ENCODE results near the gene CHN1.

The CHN1 gene

DNA sequence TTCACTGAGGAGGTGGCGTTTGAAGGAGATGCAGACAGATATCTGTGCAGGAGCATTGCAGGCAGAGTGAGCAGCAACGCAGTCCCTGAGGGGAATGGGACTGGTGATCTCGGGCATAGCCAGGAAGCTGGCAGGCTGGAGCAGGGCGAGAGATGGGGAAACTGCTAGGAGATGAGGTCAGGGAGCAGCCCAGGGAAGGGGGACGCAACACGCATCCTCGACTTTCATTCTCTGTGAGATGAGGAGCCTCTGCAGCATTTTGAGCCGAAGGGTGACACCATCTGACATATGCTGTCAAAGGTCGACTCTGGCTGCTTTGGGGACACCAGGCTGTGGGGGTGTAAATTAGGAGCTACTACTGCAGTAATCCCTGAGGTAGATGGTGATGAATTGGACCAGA, 236.6 kb downstream of the CHN1 start:
- FAIRE-seq (no peak), DNase-seq (ENCODE audit: low spot score) (no peak)

DNA sequence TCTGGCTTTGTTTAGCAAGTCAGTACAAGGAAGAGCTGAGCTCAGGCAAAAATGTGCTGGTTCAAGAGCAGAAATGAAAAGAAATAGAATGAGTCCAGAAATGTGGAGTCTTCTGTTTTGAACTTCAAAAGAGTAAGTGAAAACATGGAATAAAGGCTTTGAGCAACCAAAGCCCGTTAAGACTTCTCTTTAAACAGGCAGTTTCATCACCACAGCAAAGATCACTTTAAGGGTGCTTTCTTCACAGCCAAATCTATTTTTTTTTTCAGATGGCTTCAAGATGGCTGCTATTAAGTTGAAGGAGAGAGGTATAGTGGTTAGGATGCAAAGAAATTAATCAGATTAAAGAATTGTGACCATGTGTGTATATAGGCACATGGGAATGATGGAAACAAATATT, 238.9 kb downstream of the CHN1 start:
- FAIRE-seq (no peak), DNase-seq (ENCODE audit: low spot score) (no peak)

DNA sequence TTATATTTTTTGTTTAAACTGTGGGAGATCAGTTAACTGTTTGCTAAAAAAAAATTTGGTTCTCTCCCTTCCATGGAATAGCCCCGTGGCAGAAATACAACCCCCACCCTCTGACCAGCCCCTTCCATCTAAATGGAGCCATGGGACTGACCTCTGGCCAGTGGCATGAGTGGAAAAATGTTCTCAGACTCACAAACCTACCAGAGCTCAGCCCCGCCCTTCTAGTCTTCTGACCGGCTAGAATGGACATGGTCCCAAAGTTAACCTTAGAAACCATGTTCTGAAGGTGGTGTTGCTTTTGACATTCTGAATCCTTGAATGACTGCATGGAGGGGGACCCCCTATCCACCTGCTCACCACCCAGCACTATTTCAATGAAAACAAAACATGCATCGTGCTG, 239.6 kb downstream of the CHN1 start:
- FAIRE-seq: no peak
- DNase-seq (ENCODE audit: low spot score): no peak

DNA sequence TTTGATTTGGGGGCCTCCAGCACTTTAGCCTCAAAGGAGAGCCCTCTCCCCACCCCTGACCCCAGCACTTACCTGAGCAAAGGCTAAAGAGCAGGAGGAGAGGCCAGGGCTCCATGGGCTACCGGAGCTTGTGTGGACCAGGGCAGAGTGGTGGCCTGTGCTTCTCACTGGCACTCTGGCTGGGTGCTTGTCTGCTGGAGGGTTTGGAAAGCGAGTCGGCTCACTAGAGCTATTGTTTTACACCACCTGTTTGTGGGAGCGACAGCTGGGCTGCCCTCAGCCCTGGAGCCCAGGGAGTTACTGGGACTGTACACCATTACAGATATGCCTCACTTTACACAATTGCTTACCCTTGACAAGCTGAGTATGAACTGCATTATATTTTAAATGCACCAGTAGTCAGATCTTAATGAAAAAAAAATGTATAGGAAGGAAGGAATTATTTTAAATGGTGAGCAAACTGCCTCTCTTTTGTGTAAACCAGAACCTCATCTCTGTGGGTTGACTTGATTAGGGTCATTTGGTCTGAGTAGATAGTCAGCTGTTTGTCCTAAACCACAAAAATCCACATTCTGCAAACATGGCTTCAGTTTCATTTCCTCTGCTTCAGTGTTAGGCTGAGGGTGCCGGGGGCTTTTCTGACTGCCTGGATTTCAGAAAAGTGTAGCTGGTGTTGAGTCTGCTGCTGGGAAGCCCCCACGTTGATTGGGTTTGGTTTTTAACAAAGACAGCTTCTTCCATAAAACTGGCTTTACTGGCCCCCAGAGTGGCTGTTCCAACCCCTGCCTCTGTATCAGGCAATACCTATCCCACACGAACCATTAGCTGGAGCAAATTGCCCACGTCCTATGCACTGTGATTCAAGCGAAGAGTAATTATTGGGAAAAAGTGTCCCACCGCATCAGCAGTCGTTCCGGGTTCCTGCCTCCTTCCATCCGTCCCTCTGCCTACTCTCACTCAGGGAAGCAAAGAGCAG, 240.6 kb downstream of the CHN1 start, which contains the start of gene CHRNA1:
CHRNA1 (minus strand) TSS at position 193 of the 976 bp plus-strand sequence; CDS start at position 115, 78 bp downstream.
- no peak for FAIRE-seq
- DNase-seq (ENCODE audit: low spot score): no peak

DNA sequence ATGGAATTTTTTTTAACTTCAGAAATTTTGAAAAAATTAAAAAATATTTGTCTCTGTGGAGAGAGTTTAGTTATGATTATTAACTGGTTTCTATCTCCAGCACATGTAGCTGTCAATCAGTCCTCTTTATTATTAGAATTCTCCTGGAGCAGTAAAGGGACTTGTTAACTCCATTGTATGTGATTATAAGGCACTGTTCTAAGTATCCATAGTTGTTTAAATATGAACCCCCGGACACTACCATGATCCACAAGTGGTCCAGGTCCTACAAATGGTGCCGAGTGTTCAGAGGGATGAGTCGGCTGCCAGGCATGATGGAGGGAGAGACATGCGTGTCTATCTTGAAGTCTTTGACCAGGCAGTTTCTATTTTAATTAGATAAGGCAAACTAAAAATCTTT, 241.4 kb downstream of the CHN1 start:
- no peak for DNase-seq (ENCODE audit: low spot score)
- no peak for FAIRE-seq

DNA sequence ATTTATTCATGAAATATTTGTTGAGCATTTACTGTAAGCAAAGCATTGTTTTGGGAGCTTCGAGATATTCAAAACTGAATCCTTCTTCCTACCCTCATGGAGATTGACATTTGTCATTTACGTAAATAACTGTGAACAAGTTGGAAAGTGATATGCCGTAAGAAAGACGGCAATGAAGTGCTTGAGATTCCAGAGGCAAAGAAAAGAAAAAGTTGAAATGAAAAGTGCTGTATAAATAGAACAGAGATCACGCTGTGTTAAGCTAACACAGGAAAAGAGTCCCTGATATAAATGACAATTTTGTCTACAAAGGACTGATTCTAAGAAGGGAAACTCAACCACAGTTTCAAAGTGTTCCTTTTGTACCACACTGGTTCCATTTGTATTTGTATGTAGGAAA, 242.7 kb downstream of the CHN1 start:
- DNase-seq (ENCODE audit: low spot score) (no peak), FAIRE-seq (no peak)

DNA sequence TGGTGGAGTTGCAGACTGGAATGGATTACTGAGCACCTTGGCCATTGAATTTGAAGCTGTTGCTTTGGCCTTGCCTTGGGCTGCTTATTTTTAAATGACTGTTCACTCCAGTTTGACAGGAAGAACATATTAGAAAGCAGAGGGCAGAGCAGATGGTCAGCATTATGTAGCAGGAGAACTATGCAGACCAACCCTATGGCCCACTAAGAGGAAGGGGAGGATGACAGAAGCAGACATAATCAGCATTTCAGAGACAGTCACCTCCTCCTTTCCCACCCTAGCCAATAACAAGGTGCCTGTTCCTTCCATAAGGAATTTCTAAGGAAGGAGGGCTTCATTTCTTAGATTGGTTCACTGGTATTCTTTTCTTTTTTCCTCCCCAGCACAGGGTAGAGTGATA, 243.3 kb downstream of the CHN1 start:
- FAIRE-seq (no peak), DNase-seq (ENCODE audit: low spot score) (no peak)

DNA sequence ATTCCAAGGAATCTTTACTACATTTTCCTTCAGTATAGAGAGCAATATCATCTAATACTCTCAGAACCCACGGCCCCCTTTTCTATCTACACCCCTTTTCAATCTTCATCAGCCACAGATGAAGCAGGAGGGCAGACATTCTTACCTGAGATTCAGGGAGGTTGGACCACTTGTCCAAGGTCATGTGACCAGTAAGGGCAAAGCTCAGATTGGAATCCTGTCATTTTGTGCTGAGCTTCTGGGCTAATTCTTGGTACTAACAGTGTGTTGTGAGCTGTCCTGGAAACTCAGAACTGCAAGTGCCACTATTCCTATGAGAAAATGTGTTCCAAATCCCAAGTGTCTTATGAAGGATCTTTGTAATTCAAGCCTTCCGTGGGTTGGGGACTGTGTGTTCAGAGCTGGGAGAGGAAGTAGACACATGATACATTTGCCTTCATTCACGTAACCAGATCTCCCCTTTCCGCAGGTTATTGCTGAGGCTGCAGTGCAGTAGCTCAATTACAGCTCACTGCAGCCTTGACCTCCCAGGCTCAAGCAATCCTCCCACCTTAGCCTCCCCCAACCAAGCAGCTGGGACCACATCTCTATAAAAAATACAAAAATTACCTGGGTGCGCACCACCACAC, 244.2 kb downstream of the CHN1 start:
- FAIRE-seq (no peak), DNase-seq (ENCODE audit: low spot score) (no peak)

DNA sequence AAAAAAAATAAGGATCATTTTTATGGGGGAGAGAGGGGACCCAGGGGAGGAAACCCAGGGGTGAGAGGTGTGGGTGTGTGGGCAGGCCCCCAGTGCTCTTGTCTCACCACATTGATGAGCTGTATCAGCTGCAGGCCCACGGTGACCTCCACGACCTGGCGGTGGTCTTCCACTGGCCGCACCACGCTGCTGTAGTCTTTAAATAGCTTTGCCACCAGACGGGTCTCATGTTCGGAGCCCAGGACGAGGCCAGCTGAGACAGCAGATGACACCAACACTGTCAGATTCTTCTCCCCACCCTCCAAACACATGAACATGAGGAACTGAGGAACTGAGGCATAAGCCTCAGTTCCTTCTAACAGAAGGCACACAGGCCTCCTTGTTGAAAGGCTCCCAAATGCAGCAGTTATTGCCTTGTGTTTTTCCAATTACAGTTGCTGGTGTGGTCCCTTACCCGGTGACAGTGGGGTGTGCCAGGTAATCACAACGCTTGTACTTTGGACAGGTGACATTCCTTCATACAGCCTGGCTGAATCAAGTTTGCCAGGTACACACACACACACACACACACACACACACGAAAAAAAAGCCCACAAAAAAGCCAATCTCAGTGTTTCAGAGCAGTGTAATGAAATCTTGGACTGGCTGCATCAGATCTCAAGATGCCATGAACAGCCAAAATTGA, 245.7 kb downstream of the CHN1 start:
- FAIRE-seq (no peak), DNase-seq (ENCODE audit: low spot score) (no peak)

DNA sequence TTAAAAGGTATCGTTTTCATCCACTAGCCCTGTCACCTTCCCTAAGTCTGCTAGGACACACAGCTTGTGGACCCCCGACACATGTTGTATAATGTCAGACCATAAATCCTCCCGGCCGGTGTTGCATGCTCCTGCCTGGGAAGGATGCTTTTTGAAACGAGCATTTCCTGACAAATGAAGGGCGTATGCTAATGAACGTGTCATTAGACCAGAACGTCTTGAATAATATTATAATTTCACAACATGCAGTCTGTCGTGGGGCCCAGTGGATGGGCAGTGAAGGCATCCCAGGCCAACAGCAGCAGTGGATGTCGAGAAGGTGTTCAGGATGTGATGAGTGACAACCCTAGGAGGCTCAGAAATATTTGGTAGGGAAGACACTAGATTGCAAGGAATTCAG, 248.4 kb downstream of the CHN1 start:
- no peak for FAIRE-seq

DNA sequence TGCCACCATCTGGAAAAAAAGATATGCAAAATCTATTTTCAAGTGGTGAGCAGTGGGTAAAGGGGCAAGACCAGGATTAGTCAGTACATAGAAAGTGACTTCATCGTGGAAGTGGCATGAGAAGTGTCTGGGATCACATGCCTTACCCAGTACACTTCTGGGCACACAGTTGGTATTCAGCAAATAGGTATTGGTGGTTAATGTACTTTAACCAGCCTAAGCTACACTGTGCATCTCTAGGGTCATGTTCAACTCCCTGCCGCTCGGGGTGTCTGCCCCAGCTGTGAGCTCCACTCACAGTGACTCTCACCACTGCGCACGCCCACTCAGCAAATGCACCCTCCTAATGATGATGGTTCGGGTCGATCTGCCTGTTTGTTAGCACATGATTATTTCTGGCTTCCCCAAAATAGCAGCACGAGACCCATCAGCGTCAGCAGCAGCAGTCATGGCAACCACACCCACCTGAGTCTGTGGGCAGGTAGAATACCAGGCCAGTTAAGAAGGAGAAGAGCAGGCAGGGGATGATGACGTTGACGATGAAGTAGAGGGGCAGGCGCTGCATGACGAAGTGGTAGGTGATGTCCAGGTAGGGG, 252.0 kb downstream of the CHN1 start:
- FAIRE-seq: no peak
- no peak for DNase-seq (ENCODE audit: low spot score)

More for the DNA sequence above, 248.4 kb downstream of the CHN1 start:
- DNase-seq (ENCODE audit: low spot score): no peak

DNA sequence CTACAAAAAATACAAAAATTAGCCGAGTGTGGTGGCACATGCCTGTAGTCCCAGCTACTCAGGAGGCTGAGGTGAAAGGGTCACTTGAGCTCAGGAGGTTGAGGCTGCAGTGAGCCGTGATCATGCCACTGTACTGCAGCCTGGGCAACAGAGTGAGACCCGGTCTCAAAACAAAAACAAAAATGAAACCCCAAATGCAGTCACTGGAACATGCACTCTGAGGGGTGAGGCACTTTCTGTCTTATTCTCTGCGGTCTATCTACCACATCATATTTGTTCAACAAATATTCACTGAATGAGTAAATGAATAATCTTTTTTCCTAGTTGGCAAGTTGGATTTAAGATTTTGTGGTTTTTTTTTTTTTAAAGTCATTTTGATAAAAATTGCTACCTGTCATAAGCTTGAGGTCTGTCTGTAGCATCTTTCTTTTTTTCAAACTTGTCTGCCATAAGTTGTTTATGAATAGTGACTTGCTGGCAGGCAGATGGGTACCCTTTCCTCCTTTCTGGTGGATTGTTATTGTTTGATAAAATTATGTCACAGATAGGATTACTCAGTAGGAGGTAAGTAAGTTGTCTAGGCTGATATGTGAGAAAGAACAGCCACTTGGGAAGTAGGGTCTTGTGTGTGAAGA, 252.7 kb downstream of the CHN1 start:
- DNase-seq (ENCODE audit: low spot score) (no peak), FAIRE-seq (no peak)

DNA sequence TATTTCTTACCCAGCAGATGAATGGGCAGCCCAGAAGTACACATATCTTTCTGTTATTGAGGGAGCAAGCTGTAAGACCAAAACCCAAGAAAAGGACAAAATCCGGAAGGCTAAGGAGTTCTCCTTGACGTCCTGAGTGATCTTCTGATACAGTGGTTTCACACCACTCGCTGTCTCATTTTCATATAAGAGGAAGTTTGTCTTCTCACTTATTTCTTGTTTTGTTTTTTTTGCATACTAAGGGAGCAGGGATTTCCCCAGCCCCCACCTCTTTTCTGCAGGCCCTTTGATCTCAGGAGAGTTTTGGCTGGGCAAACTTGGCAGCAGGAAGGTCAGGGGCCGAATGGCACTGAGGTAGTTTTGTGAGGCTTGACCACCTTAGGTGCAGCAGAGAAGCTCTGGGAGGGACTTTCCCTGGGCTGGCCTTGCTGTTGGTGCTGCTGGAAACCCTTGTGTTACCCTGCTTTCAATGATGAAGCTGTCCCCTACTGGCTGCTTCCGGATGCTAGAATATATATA, 254.2 kb downstream of the CHN1 start:
- DNase-seq (ENCODE audit: low spot score) (no peak), FAIRE-seq (no peak)

DNA sequence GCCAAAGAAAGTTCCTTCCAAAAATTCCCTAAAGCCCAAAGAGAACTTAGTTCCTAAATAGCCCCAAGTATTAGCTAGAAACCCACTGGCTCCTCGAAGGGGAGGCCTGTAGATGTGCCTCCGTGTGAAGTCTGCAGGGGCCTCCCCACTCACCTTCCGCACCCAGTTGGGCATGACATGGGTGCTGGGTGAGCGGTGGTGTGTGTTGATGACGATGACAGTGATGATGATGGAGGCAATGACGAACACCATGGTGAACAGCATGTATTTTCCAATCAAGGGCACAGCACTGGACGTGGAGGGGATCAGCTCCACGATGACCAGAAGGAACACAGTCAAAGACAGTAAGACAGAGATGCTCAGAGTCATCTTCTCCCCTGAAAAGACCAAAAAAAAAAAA, 255.4 kb downstream of the CHN1 start:
- DNase-seq (ENCODE audit: low spot score): no peak
- no peak for FAIRE-seq

DNA sequence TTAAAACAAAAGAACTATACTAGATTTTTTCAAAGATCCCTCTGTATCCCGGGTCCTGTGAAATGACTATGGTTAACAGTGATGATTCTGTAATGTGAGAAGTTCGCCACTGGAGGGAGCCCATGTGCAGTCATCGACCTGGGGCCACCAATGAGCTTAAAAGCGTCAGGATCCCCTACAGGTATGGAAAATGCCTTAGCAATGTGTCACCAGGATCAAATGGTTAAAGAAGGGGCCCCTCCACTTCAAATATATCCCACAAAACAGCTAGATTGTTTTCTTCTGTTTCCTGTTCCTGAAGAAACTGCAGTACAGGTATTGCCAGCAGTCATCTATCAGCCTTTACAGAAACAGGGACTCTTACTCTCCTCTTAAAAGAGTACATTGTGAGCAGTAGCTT, 256.2 kb downstream of the CHN1 start:
- DNase-seq (ENCODE audit: low spot score) (peak; percentile 75), FAIRE-seq (no peak)

Measured in urothelium cell line (cell line).